ENCODE data around the gene SNRPB2.

GRCh38 chr20:16775961-16776360 is 46.1 kb downstream of the SNRPB2 start:
- TF ChIP-seq POLR2AphosphoS5 (IDR thresholded peaks at IDR 0.05) (no peak), CTCF (IDR thresholded peaks at IDR 0.05) (no peak)
